Loucy (cell line): ENCODE measurements around the gene CIRBP.
"Not testable (repeated sequence)": the region's sequence is repeated elsewhere in the genome, so short reads cannot be mapped to it uniquely, and the experiment has no call there.

Experiments used
- H2AFZ ChIP-seq: fragments of 200-600 bp; sonication (generic); 2 replicates; pipeline ENCODE4 v1.6.0; 2016; ENCODE audit warnings: antibody characterized with exemption, mild to moderate bottlenecking, low read length, moderate library complexity
- H3F3A ChIP-seq: fragments of 200-600 bp; 2 replicates; pipeline ENCODE4 v1.6.0; 2016; ENCODE audit warnings: antibody characterized with exemption, low read depth, mild to moderate bottlenecking
- H3K27me3 ChIP-seq: fragments of 200-600 bp; sonication (generic); 2 replicates; pipeline ENCODE4 v1.6.1; 2014; ENCODE audit warnings: low read length, mild to moderate bottlenecking; ENCODE audit not compliant: insufficient read depth, poor library complexity, severe bottlenecking
- H3K36me3 ChIP-seq: fragments of 200-600 bp; sonication (generic); 2 replicates; pipeline ENCODE4 v1.6.1; 2016; ENCODE audit warnings: low read length; ENCODE audit not compliant: insufficient read depth
- H3K4me1 ChIP-seq: fragments of 200-600 bp; sonication (generic); 2 replicates; pipeline ENCODE4 v1.5.1; 2014; ENCODE audit warnings: low read length, mild to moderate bottlenecking; ENCODE audit not compliant: insufficient read depth, poor library complexity, severe bottlenecking
- H3K4me2 ChIP-seq: fragments of 200-600 bp; sonication (generic); 2 replicates; pipeline ENCODE4 v1.6.0; 2014; ENCODE audit warnings: antibody characterized with exemption, low read length, low read depth, mild to moderate bottlenecking; ENCODE audit not compliant: poor library complexity, severe bottlenecking
- H3K4me3 ChIP-seq: fragments of 200-600 bp; sonication (generic); 2 replicates; pipeline ENCODE4 v1.5.1; 2014; ENCODE audit warnings: low read length, mild to moderate bottlenecking, mixed read lengths; ENCODE audit not compliant: poor library complexity, severe bottlenecking
- H3K79me2 ChIP-seq: fragments of 200-600 bp; sonication (generic); 2 replicates; pipeline ENCODE4 v1.6.1; 2014; ENCODE audit warnings: low read length; ENCODE audit not compliant: insufficient read depth
- H3K9ac ChIP-seq: fragments of 200-600 bp; sonication (generic); 2 replicates; pipeline ENCODE4 v1.6.0; 2014; ENCODE audit warnings: mild to moderate bottlenecking, low read depth, low read length, moderate library complexity; ENCODE audit not compliant: poor library complexity, severe bottlenecking
- H3K9me2 ChIP-seq: fragments of 200-600 bp; sonication (generic); replicated peaks from 2 replicates; pipeline ENCODE4 v1.6.1; 2016; ENCODE audit warnings: low read depth, low read length, mixed read lengths
- H3K9me3 ChIP-seq: fragments of 200-600 bp; sonication (generic); 2 replicates; pipeline ENCODE4 v1.6.1; 2014; ENCODE audit warnings: mild to moderate bottlenecking, antibody characterized with exemption, low read length, low read depth; ENCODE audit not compliant: insufficient read depth
- H4K20me1 ChIP-seq: fragments of 200-600 bp; sonication (generic); 2 replicates; pipeline ENCODE4 v1.6.0; 2014; ENCODE audit warnings: antibody characterized with exemption, low read length, mild to moderate bottlenecking; ENCODE audit not compliant: insufficient read depth, poor library complexity, severe bottlenecking
- CTCF ChIP-seq: fragments of 200-600 bp; sonication (generic); conservative IDR thresholded peaks from 2 replicates; pipeline ENCODE4 v1.5.1; 2014; ENCODE audit warnings: mild to moderate bottlenecking, antibody characterized with exemption, low read length
- EZH2phosphoT487 ChIP-seq: fragments of 200-600 bp; IDR thresholded peaks from 2 replicates; pipeline ENCODE4 v1.6.1; 2018; ENCODE audit warnings: antibody characterized with exemption, mild to moderate bottlenecking, moderate library complexity, borderline replicate concordance

Gene CIRBP

DNA sequence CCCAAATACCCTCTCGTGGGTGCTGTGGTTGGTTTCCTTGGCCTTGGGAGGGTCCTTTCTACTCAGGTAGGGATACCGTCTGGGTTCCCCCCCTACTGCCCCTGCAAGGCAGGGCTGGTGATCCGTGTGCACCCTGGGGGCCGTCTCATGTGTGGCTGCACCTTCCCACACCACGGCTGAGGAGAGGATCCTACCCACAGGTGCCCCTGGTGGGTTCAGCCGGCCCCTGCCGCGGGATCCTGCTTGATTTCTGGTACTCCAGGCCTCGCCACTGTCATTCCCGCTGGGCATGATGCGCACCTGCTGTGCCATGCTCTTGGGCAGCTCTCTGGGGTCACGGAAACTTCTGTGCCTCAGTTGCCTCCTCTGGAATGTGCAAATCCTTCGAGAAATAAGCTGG is 47.3 kb downstream of the CIRBP start:
- no peak overlapping the region for H3K9ac ChIP-seq
- H3K36me3 ChIP-seq = no peaks in the 10 kb centered on the region
- H2AFZ ChIP-seq = no peak overlapping the region
- no peaks in the 10 kb centered on the region for H3K9me2 ChIP-seq
- no peak overlapping the region for H3K4me2 ChIP-seq
- no peaks in the 10 kb centered on the region for H3F3A ChIP-seq
- no peaks in the 10 kb centered on the region for H3K79me2 ChIP-seq
- no peaks in the 10 kb centered on the region for H3K27me3 ChIP-seq
- no peaks in the 10 kb centered on the region for H4K20me1 ChIP-seq
- TF ChIP-seq CTCF (no peak), EZH2phosphoT487 (no peak)
- no peaks in the 10 kb centered on the region for H3K4me1 ChIP-seq
- no peaks in the 10 kb centered on the region for H3K9me3 ChIP-seq
- H3K4me3 ChIP-seq = no peak overlapping the region

DNA sequence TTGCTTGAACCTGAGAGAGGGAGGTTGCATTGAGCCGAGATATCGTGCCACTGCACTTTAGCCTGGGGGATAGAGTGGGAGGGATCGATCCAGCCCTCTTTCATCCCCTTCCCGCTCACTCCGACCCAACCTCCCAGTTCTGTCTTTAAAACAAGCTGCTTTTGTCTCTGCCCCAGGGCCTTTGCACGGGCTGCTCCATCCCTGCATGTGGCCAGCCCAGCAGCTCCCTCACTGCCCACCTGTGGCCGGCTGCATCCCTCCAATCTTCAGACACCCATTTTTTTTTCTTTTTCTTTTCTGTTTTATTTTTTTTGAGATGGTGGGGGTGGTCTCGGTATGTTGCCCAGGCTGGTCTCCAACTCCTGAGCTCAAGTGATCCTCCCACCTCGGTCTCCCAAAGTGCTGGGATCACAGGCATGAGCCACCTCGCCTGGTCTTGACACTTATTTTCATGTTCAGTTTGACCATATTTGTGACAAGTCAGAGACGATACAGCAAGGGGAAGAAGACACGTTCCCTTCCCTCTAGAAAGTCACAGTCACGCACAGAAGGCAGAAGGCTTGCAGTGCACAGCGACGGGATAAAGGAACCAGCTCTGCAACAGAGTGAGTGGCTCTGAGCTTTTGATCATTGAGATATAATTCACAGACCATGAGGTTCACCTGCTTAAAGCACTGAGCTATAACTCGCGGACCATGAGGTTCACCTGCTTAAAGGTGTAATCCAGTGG is 48.3 kb downstream of the CIRBP start:
- Histone ChIP-seq H3K9ac (no peak overlapping the region), H3K9me3 (no peaks in the 10 kb centered on the region), H3K4me3 (no peak overlapping the region), H3K36me3 (no peaks in the 10 kb centered on the region), H3K27me3 (no peaks in the 10 kb centered on the region), H3K79me2 (no peaks in the 10 kb centered on the region), H3K9me2 (no peaks in the 10 kb centered on the region), H4K20me1 (no peaks in the 10 kb centered on the region), H3F3A (no peaks in the 10 kb centered on the region), H3K4me1 (no peaks in the 10 kb centered on the region), H2AFZ (no peak overlapping the region), H3K4me2 (no peak overlapping the region)
- TF ChIP-seq CTCF (no peak), EZH2phosphoT487 (no peak)

DNA sequence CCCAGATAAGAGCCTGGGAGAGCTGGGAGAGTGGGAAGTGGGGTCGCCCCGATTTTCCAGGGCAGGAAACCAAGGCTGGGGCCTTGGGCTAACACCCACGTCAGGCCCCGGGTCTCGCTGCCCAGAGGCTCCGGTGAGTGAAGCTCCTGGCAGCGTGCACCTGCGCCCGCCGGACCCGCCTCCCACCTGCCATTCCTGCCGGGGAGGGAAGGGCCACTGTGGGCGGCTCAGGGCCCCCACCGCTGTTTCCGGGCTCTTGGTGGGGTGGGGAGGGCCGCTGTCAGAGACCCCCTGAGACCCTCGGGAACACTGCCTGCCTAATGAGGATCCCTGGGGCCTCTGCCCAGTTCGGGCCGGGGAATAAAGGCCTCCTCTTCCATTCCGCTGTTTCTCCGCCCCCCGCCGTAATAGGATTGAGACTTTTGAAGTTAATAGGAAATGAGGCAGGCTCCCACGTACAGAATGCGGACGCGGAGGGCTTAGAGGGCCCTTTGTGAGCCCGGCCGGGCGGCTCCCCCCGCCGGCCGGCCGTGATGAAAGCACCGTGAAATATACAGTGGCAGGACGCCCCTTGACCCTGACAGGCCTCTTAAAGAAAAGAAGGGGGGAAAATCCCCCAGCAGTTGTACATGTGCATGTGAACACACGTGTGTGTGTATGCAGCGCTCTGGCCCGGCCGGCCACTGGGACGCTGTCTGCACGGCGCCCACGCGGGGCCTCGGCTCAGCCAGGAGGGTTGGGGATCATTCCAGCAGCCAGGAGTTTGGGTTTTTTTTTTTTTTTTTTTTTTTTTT is 49.7 kb downstream of the CIRBP start:
- Histone ChIP-seq H3K4me2 (no peak overlapping the region), H3K27me3 (no peaks in the 10 kb centered on the region), H3K4me3 (no peak overlapping the region), H3K4me1 (no peaks in the 10 kb centered on the region), H3K79me2 (no peaks in the 10 kb centered on the region), H2AFZ (no peak overlapping the region), H3K36me3 (no peaks in the 10 kb centered on the region), H4K20me1 (no peaks in the 10 kb centered on the region), H3F3A (no peaks in the 10 kb centered on the region), H3K9me2 (no peaks in the 10 kb centered on the region), H3K9me3 (no peaks in the 10 kb centered on the region), H3K9ac (no peak overlapping the region)
- TF ChIP-seq EZH2phosphoT487 (no peak), CTCF (no peak)

DNA sequence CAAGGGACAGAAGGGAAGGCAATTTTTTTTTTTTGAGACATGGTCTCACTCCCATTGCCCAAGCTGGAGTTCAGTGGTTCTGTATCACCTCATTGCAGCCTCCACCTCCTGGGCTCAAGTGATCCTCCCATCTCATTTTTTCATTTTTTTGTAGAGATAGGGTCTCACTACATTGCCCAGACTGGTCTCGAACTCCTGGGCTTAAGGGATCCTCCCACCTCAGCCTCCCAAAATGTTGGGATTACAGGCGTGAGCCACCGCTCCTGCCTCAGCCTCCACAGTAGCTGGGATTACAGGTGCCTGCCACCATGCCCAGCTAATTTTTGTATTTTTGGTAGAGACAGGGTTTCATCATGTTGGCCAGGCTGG is 51.1 kb downstream of the CIRBP start:
- H3F3A ChIP-seq, H3K4me2 ChIP-seq, H3K4me1 ChIP-seq, H3K4me3 ChIP-seq, H3K9me3 ChIP-seq, H3K27me3 ChIP-seq, H3K9ac ChIP-seq, H2AFZ ChIP-seq, H4K20me1 ChIP-seq, H3K79me2 ChIP-seq, H3K36me3 ChIP-seq, H3K9me2 ChIP-seq: not testable (repeated sequence)
